Measurements from ENCODE around the gene CLEC5A.

DNA sequence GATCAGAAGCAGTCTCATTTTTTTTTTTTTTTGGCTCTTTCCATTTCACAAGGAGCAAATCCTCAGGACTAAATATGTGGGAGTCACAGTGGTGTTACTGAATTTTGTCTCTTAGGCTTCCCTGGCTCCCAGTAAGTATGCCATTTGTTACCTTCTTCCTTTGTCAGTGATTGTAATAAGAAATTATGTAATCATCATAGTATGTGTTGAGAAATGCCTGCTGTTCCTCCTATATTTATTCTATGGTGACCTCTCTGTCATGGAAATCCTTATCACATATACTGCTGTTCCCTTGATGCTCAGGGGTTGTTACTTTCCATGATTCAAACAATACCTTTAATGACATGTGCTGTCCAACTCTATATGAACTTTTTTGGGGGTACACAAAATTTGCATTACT, 35.4 kb downstream of the CLEC5A start:
- TF ChIP-seq CTCF (IDR thresholded peaks at IDR 0.05; ENCODE audit: low read depth, low read length, poor library complexity, severe bottlenecking), result no peak
- no peak for TF ChIP-seq EZH2phosphoT487 (IDR thresholded peaks at IDR 0.05; ENCODE audit: borderline replicate concordance, low read length)

Measured in DOHH2 (cell line).